ENCODE data around the gene TGFBI.

DNA sequence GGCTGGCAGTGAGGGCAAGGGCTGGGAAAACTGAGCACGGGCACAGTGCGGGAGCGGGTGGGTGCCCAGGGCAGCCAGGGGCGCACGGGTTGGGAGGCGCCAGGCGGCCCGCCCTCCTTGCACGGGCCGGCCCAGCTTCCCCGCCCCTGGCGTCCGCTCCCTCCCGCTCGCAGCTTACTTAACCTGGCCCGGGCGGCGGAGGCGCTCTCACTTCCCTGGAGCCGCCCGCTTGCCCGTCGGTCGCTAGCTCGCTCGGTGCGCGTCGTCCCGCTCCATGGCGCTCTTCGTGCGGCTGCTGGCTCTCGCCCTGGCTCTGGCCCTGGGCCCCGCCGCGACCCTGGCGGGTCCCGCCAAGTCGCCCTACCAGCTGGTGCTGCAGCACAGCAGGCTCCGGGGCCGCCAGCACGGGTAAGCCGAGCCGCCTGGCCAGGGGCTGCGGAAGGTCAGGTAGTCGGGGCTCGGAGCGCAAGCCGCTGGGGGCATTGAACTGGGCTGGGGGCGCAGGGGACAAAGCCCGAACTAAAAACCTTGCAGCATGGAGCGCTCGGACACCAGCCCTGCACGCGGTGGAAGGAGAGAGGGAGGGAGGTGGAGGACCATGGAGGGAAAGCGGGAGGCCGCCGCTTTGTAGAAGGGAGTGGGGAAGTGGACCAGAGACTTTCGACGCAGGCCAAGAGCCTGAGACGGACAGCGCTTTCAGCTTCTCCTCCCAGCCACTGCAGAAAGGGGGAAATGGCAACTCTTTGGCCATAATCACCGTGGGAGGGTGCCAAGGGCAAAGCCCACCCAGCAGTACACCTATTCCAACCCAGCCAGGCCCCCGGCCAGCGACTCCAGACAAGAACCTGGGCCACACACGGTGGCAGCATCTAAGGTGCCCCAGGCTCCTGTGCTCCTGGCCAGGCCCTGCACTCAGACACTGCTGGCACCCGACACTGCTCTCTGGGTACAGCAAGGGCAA, at the start of gene TGFBI:
- TF ChIP-seq GATA2 (IDR thresholded peaks at IDR 0.05; ENCODE audit: low read depth, low read length), result no peak
- no peak for TF ChIP-seq GATA3 (IDR thresholded peaks at IDR 0.05; ENCODE audit: low read depth, low read length)

All from SH-SY5Y (cell line).